Measurements from ENCODE around the gene NCL.
"Not testable (repeated sequence)": the region's sequence is repeated elsewhere in the genome, so short reads cannot be mapped to it uniquely, and the experiment has no call there.

The NCL gene

GRCh38 chr2:231467613-231468530 lies 3.6 kb upstream of the NCL start:
- no peak for DNase-seq

- DNase-seq, result no peak
These were observed 2.8 kb upstream of the NCL start for GRCh38 chr2:231467016-231467545.

DNA sequence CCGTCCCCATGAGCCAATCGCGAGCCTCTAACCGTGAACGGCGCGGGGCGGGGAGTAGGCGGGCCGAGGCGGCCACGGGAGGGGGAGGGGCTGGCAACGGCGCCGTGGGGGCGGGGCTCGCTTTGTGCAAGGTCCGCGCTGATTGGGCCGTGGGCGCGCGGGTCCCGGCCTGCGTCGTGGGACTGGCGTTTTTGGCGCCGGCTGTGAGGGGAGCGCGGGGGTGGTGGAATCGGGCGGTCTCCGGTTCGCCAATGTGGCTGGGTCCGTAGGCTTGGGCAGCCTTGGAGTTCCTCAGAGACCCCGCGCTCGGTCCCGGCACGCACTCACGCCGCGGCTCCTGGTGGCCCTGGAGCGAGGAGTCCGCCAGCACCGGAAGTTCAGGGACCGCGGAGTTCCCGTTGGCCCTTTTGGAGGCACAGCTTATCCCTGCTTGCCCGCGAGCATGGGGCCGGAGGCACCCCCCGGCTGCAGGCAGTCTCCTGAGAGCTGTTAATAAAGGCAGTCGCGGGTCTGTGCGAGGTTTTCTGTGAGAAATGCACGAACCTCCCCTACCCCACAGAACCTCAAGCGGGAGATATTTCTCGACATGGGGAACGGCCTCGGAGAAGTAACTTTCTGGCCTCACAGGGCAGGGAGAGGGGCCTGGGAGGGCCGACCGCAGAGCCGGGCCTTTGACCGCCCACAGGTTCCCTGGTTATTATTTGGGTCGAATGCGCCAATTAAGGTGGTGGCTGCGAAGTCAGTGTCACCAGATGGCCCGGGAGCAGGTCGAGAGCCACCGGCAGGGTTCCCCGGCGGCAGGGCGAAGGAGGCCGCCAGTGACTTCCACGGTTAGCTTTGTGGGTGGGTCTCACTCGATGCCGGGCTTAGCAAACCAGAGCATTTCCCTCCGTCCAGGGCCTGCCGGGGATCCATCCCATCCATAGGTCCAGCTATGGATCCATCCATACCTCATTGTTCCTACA lies 574 bp upstream of the NCL start:
- peak; percentile 54 to 98 (median 97) for DNase-seq

GRCh38 chr2:231462729-231463465 lies 1.4 kb downstream of the NCL start:
- no peak for DNase-seq

DNA sequence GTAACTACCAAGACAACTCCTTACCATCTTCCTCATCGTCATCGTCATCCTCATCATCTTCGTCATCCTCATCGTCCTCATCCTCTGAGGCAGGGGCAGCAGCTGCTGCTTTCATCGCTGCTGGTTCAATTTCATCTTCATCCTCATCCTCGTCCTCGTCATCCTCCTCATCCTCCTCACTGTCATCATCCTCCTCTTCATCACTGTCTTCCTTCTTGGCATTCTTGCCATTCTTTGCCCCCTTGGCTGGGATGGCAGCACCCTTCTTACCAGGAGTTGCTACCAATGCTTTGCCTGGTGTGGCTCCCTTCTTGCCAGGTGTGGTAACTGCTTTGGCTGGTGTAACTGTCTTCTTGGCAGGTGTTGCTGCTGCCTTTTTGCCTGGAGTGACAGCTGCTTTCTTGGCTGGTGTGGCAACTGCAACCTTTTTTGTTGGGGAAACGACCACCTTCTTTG lies 2.7 kb downstream of the NCL start:
- no peak for DNase-seq

DNA sequence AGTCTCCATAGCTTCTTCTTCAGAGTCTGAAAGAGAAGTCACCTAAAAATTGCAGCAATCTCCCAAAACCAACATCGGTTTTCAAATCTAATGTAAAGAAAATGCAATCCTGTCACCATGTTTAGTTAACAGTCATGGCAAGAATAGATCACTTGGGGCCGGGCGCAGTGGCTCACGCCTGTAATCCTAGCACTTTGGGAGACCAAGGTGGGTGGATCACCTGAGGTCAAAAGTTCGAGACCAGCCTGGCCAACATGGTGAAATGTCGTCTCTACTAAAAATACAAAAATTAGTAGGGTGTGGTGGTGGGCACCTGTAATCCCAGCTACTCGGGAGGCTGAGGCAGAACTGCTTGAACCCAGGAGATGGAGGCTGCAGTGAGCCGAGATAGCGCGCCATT lies 3.4 kb downstream of the NCL start:
- DNase-seq, result not testable (repeated sequence)

DNA sequence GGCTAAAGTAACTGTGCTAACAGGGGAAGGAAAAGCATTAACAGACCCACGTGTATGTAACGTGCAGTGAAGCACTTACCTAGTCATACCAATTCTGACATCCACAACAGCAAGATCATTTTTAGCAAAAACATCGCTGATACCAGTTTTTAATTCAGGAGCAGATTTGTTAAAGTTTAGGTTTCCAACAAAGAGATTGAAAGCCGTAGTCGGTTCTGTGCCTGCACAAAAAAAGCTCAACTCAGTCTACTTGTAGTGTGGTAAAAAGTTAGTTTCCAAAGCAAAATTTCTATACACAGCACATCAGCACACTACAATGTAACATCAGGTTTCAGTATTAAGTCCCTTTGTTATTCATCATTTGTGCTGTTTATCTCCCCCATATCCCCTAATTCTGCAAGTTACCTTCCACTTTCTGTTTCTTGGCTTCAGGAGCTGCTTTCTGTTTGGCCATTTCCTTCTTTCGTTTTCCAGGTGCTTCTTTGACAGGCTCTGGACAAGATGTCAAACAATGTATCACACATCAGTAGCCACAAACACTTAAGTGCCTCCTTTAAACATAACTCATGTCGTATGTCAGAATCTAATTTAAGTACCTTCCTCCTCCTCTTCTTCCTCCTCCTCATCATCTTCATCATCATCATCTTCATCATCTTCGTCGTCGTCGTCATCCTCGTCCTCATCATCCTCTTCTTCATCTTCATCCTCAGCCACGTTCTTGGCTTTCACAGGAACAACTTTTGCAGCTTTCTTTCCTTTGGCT lies 4.0 kb downstream of the NCL start:
- DNase-seq, result no peak

GRCh38 chr2:231458368-231458767 lies 5.9 kb downstream of the NCL start:
- no peak for DNase-seq

DNA sequence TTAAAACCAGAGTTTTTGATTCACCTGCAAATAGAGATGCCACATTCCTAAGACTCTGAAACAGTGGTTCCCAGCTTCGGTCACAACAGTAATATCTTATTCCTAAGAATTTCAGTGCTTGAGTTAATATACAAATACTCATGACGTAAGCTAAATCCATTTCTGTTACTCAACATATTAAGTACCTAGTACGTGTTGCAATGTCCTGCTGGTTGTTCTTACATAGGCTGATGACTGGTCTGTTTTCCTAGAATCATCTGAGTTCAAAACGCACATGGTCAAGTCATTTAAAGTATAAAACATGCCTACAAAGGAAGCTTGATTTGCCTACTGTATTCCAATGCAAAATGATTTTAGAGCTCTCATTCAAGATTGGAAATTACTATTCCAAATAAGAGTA lies 7.2 kb downstream of the NCL start:
- DNase-seq, result no peak

- DNase-seq, result no peak
These were observed 7.8 kb downstream of the NCL start for GRCh38 chr2:231456295-231457004.

DNA sequence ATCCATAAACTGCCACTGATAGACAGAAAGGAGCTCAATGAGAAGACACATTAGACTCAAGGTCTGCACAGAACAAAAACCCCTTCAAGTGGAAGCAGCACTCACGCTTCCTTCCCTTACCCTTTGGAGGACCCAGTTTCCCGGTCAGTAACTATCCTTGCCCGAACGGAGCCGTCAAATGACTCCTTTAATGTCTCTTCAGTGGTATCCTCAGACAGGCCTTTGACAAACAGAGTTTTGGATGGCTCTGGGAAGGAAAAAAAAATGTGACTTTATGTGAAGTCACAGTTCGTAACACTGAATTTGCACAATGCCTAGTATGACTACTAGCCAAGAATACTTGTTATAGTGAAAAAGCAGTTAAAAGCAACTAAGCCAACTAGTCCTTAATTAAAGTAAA lies 8.4 kb downstream of the NCL start:
- no peak for DNase-seq

DNA sequence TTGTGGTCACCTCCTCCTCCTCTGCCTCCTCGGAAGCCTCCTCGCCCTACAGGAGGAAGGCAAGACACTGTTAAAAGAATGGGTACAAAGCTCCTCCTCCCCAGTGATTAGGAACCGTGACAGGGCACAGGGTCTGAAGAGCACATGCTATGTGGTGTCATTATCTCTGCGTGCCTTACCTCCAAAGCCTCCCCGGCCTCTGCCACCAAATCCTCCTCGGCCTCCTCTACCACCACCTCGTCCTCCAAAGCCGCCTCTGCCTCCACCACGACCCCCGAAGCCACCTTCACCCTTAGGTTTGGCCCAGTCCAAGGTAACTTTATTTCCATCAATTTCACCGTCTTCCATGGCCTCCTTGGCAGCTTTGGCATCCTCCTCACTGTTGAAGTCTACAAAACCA lies 9.1 kb downstream of the NCL start:
- DNase-seq, result no peak

DNA sequence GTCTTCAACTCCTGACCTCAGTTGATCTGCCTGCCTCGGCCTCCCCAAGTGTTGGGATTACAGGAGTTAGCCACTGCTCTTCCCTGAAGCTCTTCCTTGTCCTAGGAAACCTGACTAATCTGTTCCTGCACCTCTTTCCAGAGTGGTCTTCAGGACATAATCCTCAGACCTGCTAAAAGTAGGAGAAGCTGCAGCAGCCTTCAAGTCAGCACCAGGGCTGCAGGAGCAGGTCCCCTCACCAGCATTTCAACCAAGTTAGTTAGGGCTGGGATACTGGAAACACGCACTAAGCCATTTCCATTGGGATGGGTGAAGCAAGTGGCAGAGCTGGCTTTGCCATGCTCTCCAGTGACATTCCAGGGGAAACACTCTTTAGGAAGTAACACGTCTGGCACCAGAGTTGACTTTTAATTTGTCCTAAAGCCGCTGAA lies 9.9 kb downstream of the NCL start:
- DNase-seq, result no peak

GRCh38 chr2:231452799-231453508 lies 11.3 kb downstream of the NCL start:
- no peak for DNase-seq

GRCh38 chr2:231450548-231450989 lies 13.7 kb downstream of the NCL start:
- no peak for DNase-seq

GRCh38 chr2:231449503-231450054 lies 14.7 kb downstream of the NCL start:
- DNase-seq, result no peak

GRCh38 chr2:231436957-231437356 lies 27.3 kb downstream of the NCL start:
- no peak for DNase-seq

- no peak for DNase-seq
These were observed 30.3 kb downstream of the NCL start for GRCh38 chr2:231433990-231434389.

DNA sequence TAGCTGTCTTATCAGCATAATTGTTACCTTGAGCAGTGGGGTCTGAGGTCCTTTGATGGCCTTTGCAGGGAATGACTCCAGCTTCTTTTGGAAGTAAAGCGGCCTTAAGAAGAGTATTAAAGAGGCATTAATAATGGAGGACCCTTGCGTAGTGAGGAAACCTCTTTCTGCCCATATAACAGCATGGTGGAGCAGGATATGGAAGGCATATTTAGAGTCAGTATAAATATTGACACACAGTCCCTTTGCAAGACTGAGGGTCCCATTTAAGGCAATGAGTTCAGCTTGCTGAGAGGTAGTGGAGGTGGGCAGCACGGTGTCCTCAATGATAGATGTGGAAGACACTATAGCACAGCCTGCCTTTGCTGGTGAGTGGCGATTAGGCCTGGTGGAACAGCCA lies 32.7 kb downstream of the NCL start:
- DNase-seq, result no peak

DNA sequence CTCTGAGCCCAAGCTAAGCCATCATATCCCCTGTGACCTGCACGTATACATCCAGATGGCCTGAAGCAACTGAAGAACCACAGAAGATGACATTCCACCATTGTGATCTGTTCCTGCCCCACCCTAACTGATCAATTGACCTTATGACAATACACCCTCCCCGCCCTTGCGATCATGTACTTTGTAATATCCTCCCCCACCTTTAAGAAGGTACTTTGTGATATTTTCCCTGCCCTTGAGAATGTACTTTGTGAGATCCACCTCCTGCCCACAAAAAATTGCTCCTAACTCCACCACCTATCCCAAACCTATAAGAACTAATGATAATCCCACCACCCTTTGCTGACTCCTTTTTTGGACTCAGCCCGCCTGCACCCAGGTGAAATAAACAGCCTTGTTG lies 33.8 kb downstream of the NCL start:
- not testable (repeated sequence) for DNase-seq

All from T-helper 2 cell (primary cell).